ENCODE data around the gene PRSS53. TPM values are rescaled to one million over a fixed set of nuclear protein-coding genes. Genes with fewer than 3 reads are reported as not detected.

The PRSS53 gene
- total RNA-seq, 1 donor from 2014 or later: 7.0 TPM

GRCh38 chr16:31043352-31043751, 45.4 kb downstream of the PRSS53 start:
- Mint-ChIP-seq H3K4me3 (ENCODE audit: unreplicated experiment) (no peak overlapping the region), H3K27me3 (ENCODE audit: low read depth) (no peaks in the 10 kb centered on the region), H3K4me1 (ENCODE audit: low read depth) (no peaks in the 10 kb centered on the region), H3K36me3 (ENCODE audit: low read depth) (peaks cover 16% of the 10 kb centered on the region), H3K27ac (ENCODE audit: unreplicated experiment) (no peak overlapping the region), H3K9me3 (ENCODE audit: low read depth) (no peaks in the 10 kb centered on the region)
- no peak for DNase-seq (ENCODE audit: low spot score)
- TF ChIP-seq CTCF (IDR thresholded peaks at IDR 0.05): no peak

GRCh38 chr16:31042866-31043265, 45.9 kb downstream of the PRSS53 start:
- no peaks in the 10 kb centered on the region for H3K9me3 Mint-ChIP-seq (ENCODE audit: low read depth)

GRCh38 chr16:31038993-31039392, 49.8 kb downstream of the PRSS53 start:
- no peak for TF ChIP-seq CTCF (IDR thresholded peaks at IDR 0.05)
- Mint-ChIP-seq H3K36me3 (ENCODE audit: low read depth) (peaks cover 24% of the 10 kb centered on the region), H3K4me3 (ENCODE audit: unreplicated experiment) (no peak overlapping the region), H3K27me3 (ENCODE audit: low read depth) (no peaks in the 10 kb centered on the region), H3K9me3 (ENCODE audit: low read depth) (no peaks in the 10 kb centered on the region), H3K27ac (ENCODE audit: unreplicated experiment) (no peak overlapping the region), H3K4me1 (ENCODE audit: low read depth) (peaks cover 7% of the 10 kb centered on the region)
- DNase-seq (ENCODE audit: low spot score): no peak

More at GRCh38 chr16:31042866-31043265, 45.9 kb downstream of the PRSS53 start:
- TF ChIP-seq CTCF (IDR thresholded peaks at IDR 0.05): no peak
- Mint-ChIP-seq H3K27me3 (ENCODE audit: low read depth) (no peaks in the 10 kb centered on the region), H3K36me3 (ENCODE audit: low read depth) (peaks cover 16% of the 10 kb centered on the region), H3K4me3 (ENCODE audit: unreplicated experiment) (no peak overlapping the region), H3K27ac (ENCODE audit: unreplicated experiment) (no peak overlapping the region), H3K4me1 (ENCODE audit: low read depth) (no peaks in the 10 kb centered on the region)
- DNase-seq (ENCODE audit: low spot score): no peak

GRCh38 chr16:31036691-31037090, 52.1 kb downstream of the PRSS53 start:
- H3K27ac Mint-ChIP-seq (ENCODE audit: unreplicated experiment): no peak overlapping the region
- no peaks in the 10 kb centered on the region for H3K27me3 Mint-ChIP-seq (ENCODE audit: low read depth)
- H3K4me1 Mint-ChIP-seq (ENCODE audit: low read depth): peaks cover 16% of the 10 kb centered on the region
- no peak overlapping the region for H3K4me3 Mint-ChIP-seq (ENCODE audit: unreplicated experiment)
- peaks cover 21% of the 10 kb centered on the region for H3K36me3 Mint-ChIP-seq (ENCODE audit: low read depth)
- DNase-seq (ENCODE audit: low spot score): no peak
- no peak for TF ChIP-seq CTCF (IDR thresholded peaks at IDR 0.05)
- no peaks in the 10 kb centered on the region for H3K9me3 Mint-ChIP-seq (ENCODE audit: low read depth)

- peaks cover 13% of the 10 kb centered on the region for H3K36me3 Mint-ChIP-seq (ENCODE audit: low read depth)
- no peaks in the 10 kb centered on the region for H3K9me3 Mint-ChIP-seq (ENCODE audit: low read depth)
- no peak for DNase-seq (ENCODE audit: low spot score)
- peak; percentile 3 for TF ChIP-seq CTCF (IDR thresholded peaks at IDR 0.05)
- peak overlapping the region; percentile 95 for H3K27ac Mint-ChIP-seq (ENCODE audit: unreplicated experiment)
- H3K4me1 Mint-ChIP-seq (ENCODE audit: low read depth): peaks cover 18% of the 10 kb centered on the region
- peak overlapping the region; percentile 94 for H3K4me3 Mint-ChIP-seq (ENCODE audit: unreplicated experiment)
- no peaks in the 10 kb centered on the region for H3K27me3 Mint-ChIP-seq (ENCODE audit: low read depth)
Observed at GRCh38 chr16:31033709-31034492, 54.8 kb downstream of the PRSS53 start.

Other genes with a start within 250 kb of the PRSS53 start
- gene BCL7C, start 194.9 kb downstream of the PRSS53 start, total RNA-seq: 34.6 to 37.5 TPM (median 37.3 TPM) in 3 replicates
- 3.7 to 5.7 TPM (median 4.2 TPM) in 3 replicates for gene CTF1, start 192.3 kb downstream of the PRSS53 start, total RNA-seq
- gene FBXL19, start 165.4 kb downstream of the PRSS53 start, total RNA-seq: 19.4 to 21.5 TPM (median 20.5 TPM) in 3 replicates
- gene ORAI3, start 139.9 kb downstream of the PRSS53 start, total RNA-seq: 10.3 to 16.0 TPM (median 15.6 TPM) in 3 replicates
- 15.0 to 18.0 TPM (median 15.8 TPM) in 3 replicates for gene SETD1A, start 131.2 kb downstream of the PRSS53 start, total RNA-seq
- 10.8 to 12.4 TPM (median 12.3 TPM) in 3 replicates for gene HSD3B7, start 103.7 kb downstream of the PRSS53 start, total RNA-seq
- gene STX1B, start 78.3 kb downstream of the PRSS53 start, total RNA-seq: 1.4 to 4.0 TPM (median 1.7 TPM) in 3 replicates
- 43.4 to 54.1 TPM (median 48.0 TPM) in 3 replicates for gene STX4, start 55.4 kb downstream of the PRSS53 start, total RNA-seq
- 14.1 to 18.9 TPM (median 15.2 TPM) in 3 replicates for gene ZNF668, start 14.7 kb downstream of the PRSS53 start, total RNA-seq
- 13.8 to 17.3 TPM (median 15.2 TPM) in 3 replicates for gene ZNF646, start 14.5 kb downstream of the PRSS53 start, total RNA-seq
- gene VKORC1, start 5.9 kb upstream of the PRSS53 start, total RNA-seq: 167 to 199 TPM (median 193 TPM) in 3 replicates
- gene BCKDK, start 19.4 kb upstream of the PRSS53 start, total RNA-seq: 36.3 to 44.5 TPM (median 41.9 TPM) in 3 replicates
- 28.3 to 43.2 TPM (median 34.7 TPM) in 3 replicates for gene KAT8, start 28.7 kb upstream of the PRSS53 start, total RNA-seq
- gene PRSS8, start 46.8 kb upstream of the PRSS53 start, total RNA-seq: not detected in 3 replicates
- gene PRSS36, start 61.1 kb upstream of the PRSS53 start, total RNA-seq: 0.35 to 0.39 TPM in 2 of 3 replicates, not detected in the other
- gene FUS, start 91.2 kb upstream of the PRSS53 start, total RNA-seq: 226 to 414 TPM (median 231 TPM) in 3 replicates
- gene PYCARD, start 113.8 kb upstream of the PRSS53 start, total RNA-seq: 2.7 to 2.9 TPM (median 2.8 TPM) in 3 replicates
- gene TRIM72, start 125.2 kb upstream of the PRSS53 start, total RNA-seq: not detected in 3 replicates
- gene PYDC1, start 128.2 kb upstream of the PRSS53 start, total RNA-seq: not detected in 3 replicates
- not detected in 3 replicates for gene ITGAM, start 171.0 kb upstream of the PRSS53 start, total RNA-seq